GM12878 (cell line): ENCODE measurements around the gene LIX1L. TPM values are rescaled to one million over a fixed set of nuclear protein-coding genes. Genes with fewer than 3 reads are reported as not detected.

Experiments
- PAX8 ChIP-seq: fragments of 450-650 bp; IDR thresholded peaks from 2 replicates; pipeline ENCODE4 v1.6.1; 2017; ENCODE audit warnings: mild to moderate bottlenecking, moderate library complexity
- STAT1 ChIP-seq: fragments of 450-650 bp; conservative IDR thresholded peaks from 2 replicates; pipeline ENCODE4 v1.6.1; 2014; ENCODE audit warnings: antibody characterized with exemption, mild to moderate bottlenecking
- YY1 ChIP-seq: IDR thresholded peaks from 2 replicates; pipeline ENCODE4 v1.6.1; 2011; ENCODE audit warnings: low read depth, mild to moderate bottlenecking, low read length
- polyA plus RNA-seq, 11 experiments: library from polyadenylated mRNA; depleted of rRNA in 4 of 11; unstranded in 6 of 11; stranded (reverse) in 5 of 11; fragments of >200 nt; fragmentation: Nextera tagmentation in 4 of 11; fragmentation: Illumina TruSeq in 1 of 11; extraction: Ambion mirVana in 4 of 11; extraction: Trizol in 1 of 11; gene quantifications; 1 replicate in 1 of 11; 2 replicates in 10 of 11; pipeline versions ENCODE4 v1.2.1 to v1.2.3, GENCODE V29; 2011 to 2016; ENCODE audit warnings: inconsistent platforms in 2 of 11, missing spikeins in 2 of 11, low read depth in 1 of 11
- total RNA-seq, 4 experiments: library from RNA; depleted of rRNA in 3 of 4; stranded (reverse); fragments of >200 nt in 3 of 4; fragmentation: Illumina TruSeq in 1 of 4; extraction: Trizol in 1 of 4; gene quantifications; 2 replicates each; pipeline versions ENCODE4 v1.2.1 to v1.2.3, GENCODE V29; 2013 to 2021
- TF ChIP-seq, protein P1 (sequence below): fragments of 450-650 bp; IDR thresholded peaks from 2 replicates; pipeline ENCODE4 v1.6.1; 2017; ENCODE audit warnings: mild to moderate bottlenecking, moderate library complexity
- TF ChIP-seq, protein P2 (sequence below): IDR thresholded peaks from 2 replicates; pipeline ENCODE4 v1.6.1; 2012; ENCODE audit warnings: low read length, inconsistent platforms

LIX1L gene
- total and polyA plus RNA-seq, 10 of the 15 experiments (the other 5 are each of a cell fraction or from before 2014, with no cell fraction given), result 5.5 to 48.2 (median 15.3) TPM

DNA sequence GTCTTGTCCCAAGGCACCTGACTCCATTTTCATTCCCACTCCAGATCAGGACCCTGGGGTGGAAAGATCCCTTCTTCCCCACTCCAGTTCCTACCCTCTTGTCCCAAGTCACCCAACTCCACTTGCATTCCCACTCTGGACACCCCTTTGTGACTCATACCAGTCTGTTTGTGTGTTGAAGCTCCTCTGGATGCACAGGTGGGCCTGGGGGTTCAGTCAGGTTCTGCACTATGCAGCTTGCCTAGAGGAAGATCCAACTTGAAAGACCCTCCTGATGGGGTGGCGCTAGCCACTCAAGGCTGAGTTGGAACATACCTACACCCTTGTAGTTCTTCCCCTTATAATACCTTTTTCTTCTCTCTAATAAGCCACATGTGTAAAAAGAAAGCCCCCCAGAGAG, 62.3 kb downstream of the LIX1L start (continued):
- TF ChIP-seq, protein P1, sequence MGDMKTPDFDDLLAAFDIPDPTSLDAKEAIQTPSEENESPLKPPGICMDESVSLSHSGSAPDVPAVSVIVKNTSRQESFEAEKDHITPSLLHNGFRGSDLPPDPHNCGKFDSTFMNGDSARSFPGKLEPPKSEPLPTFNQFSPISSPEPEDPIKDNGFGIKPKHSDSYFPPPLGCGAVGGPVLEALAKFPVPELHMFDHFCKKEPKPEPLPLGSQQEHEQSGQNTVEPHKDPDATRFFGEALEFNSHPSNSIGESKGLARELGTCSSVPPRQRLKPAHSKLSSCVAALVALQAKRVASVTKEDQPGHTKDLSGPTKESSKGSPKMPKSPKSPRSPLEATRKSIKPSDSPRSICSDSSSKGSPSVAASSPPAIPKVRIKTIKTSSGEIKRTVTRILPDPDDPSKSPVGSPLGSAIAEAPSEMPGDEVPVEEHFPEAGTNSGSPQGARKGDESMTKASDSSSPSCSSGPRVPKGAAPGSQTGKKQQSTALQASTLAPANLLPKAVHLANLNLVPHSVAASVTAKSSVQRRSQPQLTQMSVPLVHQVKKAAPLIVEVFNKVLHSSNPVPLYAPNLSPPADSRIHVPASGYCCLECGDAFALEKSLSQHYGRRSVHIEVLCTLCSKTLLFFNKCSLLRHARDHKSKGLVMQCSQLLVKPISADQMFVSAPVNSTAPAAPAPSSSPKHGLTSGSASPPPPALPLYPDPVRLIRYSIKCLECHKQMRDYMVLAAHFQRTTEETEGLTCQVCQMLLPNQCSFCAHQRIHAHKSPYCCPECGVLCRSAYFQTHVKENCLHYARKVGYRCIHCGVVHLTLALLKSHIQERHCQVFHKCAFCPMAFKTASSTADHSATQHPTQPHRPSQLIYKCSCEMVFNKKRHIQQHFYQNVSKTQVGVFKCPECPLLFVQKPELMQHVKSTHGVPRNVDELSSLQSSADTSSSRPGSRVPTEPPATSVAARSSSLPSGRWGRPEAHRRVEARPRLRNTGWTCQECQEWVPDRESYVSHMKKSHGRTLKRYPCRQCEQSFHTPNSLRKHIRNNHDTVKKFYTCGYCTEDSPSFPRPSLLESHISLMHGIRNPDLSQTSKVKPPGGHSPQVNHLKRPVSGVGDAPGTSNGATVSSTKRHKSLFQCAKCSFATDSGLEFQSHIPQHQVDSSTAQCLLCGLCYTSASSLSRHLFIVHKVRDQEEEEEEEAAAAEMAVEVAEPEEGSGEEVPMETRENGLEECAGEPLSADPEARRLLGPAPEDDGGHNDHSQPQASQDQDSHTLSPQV, result no peak
- TF ChIP-seq STAT1, result no peak
- no peak for TF ChIP-seq PAX8
- TF ChIP-seq, protein P2, sequence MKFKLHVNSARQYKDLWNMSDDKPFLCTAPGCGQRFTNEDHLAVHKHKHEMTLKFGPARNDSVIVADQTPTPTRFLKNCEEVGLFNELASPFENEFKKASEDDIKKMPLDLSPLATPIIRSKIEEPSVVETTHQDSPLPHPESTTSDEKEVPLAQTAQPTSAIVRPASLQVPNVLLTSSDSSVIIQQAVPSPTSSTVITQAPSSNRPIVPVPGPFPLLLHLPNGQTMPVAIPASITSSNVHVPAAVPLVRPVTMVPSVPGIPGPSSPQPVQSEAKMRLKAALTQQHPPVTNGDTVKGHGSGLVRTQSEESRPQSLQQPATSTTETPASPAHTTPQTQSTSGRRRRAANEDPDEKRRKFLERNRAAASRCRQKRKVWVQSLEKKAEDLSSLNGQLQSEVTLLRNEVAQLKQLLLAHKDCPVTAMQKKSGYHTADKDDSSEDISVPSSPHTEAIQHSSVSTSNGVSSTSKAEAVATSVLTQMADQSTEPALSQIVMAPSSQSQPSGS, result no peak
- TF ChIP-seq YY1, result no peak
